ENCODE data around the gene SGTB. TPM values are rescaled to one million over a fixed set of nuclear protein-coding genes. Genes with fewer than 3 reads are reported as not detected.
"Not testable (repeated sequence)": the region's sequence is repeated elsewhere in the genome, so short reads cannot be mapped to it uniquely, and the experiment has no call there.

Gene SGTB
- total RNA-seq, 4 donors from 2014 or later: 3.8 to 6.3 (median 5.3) TPM

DNA sequence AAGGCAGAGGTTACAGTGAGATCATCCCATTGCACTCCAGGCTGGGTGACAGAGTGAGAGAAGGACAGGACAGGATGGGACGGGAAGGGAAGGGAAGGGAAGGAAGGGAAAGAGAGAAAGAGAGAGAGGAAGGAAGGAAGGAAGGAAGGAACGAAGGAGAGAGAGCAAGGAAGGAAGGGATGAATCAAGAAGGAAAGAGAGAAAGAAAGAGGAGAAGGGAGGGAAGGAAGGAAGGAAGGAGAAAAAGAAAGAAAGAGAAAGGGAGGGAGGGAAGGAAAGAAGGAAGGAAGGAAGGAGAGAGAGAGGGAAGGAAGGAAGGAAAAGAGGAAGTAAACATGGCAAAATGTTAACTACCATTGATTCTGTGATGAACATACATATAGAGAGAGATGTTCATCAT is 28.8 kb downstream of the SGTB start:
- Histone ChIP-seq H3K27ac (no peak overlapping the region), H3K4me3 (no peak overlapping the region), H3K36me3 (peaks cover 15% of the 10 kb centered on the region), H3K4me1 (no peaks in the 10 kb centered on the region), H3K9me3 (no peaks in the 10 kb centered on the region), H3K27me3 (no peaks in the 10 kb centered on the region)
- TF ChIP-seq EP300 (IDR thresholded peaks at IDR 0.05) (no peak), POLR2AphosphoS5 (IDR thresholded peaks at IDR 0.05) (no peak), POLR2A (IDR thresholded peaks at IDR 0.05) (no peak)
- TF ChIP-seq, protein P1, sequence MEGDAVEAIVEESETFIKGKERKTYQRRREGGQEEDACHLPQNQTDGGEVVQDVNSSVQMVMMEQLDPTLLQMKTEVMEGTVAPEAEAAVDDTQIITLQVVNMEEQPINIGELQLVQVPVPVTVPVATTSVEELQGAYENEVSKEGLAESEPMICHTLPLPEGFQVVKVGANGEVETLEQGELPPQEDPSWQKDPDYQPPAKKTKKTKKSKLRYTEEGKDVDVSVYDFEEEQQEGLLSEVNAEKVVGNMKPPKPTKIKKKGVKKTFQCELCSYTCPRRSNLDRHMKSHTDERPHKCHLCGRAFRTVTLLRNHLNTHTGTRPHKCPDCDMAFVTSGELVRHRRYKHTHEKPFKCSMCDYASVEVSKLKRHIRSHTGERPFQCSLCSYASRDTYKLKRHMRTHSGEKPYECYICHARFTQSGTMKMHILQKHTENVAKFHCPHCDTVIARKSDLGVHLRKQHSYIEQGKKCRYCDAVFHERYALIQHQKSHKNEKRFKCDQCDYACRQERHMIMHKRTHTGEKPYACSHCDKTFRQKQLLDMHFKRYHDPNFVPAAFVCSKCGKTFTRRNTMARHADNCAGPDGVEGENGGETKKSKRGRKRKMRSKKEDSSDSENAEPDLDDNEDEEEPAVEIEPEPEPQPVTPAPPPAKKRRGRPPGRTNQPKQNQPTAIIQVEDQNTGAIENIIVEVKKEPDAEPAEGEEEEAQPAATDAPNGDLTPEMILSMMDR (IDR thresholded peaks at IDR 0.05): no peak
- 94% methylated on average over 2 of the region's 2 CpGs for WGBS
- no peak for DNase-seq (ENCODE audit: low spot score in 2 of 2)

DNA sequence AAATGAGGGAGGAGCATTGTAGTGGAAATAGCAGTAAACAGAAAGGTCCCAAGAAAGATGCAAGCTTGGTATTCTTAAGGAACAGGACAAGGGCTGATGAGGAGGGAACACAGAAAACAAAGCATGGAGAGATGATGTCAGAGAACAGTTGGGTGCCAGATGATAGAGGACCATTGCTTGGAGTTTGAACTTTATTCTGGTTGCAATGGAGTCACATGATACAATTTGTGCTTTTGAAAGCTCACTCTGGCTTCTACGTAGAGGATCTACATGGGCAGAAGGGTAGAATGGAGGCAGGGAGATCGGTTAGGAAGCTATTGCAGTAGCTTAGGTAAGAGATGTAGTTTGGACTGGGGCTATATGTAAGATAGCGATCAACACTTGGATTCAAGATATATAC is 39.8 kb downstream of the SGTB start:
- Histone ChIP-seq H3K36me3 (peaks cover 34% of the 10 kb centered on the region), H3K4me1 (no peaks in the 10 kb centered on the region), H3K27ac (no peak overlapping the region), H3K9me3 (no peaks in the 10 kb centered on the region), H3K27me3 (no peaks in the 10 kb centered on the region), H3K4me3 (no peak overlapping the region)
- TF ChIP-seq, protein P1 (IDR thresholded peaks at IDR 0.05): no peak
- TF ChIP-seq EP300 (IDR thresholded peaks at IDR 0.05) (no peak), POLR2AphosphoS5 (IDR thresholded peaks at IDR 0.05) (no peak), POLR2A (IDR thresholded peaks at IDR 0.05) (no peak)
- 91% methylated on average over 3 of the region's 3 CpGs for WGBS
- DNase-seq (ENCODE audit: low spot score in 2 of 2): no peak

DNA sequence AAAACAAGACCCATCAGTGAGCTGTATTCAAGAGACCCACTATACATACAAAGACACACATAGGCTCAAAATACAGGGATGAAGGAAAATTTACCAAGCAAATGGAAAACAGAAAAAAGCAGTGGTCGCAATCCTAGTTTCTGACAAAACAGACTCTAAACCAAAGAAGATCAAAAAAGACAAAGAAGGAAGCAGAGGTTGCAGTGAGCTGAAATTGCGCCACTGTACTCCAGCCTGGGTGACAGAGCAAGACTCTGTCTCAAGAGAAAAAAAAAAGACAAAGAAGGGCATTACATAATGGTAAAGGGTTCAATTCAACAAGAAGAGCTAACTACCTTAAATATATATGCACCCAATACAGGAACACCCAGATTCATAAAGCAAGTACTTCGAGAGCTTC is 45.9 kb downstream of the SGTB start:
- not testable (repeated sequence) for DNase-seq (ENCODE audit: low spot score in 2 of 2); H3K4me1 ChIP-seq; H3K27ac ChIP-seq; H3K4me3 ChIP-seq; H3K9me3 ChIP-seq; H3K27me3 ChIP-seq
- WGBS: 88% methylated on average over 3 of the region's 3 CpGs
- peaks cover 34% of the 10 kb centered on the region for H3K36me3 ChIP-seq

DNA sequence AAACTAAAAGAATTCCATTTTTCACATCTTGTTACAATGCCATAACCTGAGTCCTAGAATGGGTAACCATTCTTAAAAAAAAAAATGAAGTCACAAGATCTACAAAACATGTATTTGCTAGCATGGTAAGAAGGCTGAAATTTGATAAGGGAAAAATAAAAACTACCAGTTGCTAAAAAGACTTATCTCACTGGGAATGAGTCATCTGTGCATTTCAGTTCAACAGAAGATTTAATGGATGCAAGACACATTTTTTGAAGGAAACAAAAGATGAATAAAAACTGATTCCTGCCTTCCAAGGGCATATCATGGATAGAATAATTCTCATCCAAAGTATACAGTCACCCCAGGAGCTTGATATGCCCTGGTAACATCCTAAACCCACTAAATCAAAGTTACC is 47.2 kb downstream of the SGTB start:
- Histone ChIP-seq H3K9me3 (no peaks in the 10 kb centered on the region), H3K4me1 (no peaks in the 10 kb centered on the region), H3K4me3 (no peak overlapping the region), H3K36me3 (peaks cover 39% of the 10 kb centered on the region), H3K27ac (no peak overlapping the region), H3K27me3 (no peaks in the 10 kb centered on the region)
- DNase-seq (ENCODE audit: low spot score in 2 of 2): no peak
- TF ChIP-seq EP300 (IDR thresholded peaks at IDR 0.05) (no peak), POLR2A (IDR thresholded peaks at IDR 0.05) (no peak), POLR2AphosphoS5 (IDR thresholded peaks at IDR 0.05) (no peak)
- TF ChIP-seq, protein P1 (IDR thresholded peaks at IDR 0.05): no peak

DNA sequence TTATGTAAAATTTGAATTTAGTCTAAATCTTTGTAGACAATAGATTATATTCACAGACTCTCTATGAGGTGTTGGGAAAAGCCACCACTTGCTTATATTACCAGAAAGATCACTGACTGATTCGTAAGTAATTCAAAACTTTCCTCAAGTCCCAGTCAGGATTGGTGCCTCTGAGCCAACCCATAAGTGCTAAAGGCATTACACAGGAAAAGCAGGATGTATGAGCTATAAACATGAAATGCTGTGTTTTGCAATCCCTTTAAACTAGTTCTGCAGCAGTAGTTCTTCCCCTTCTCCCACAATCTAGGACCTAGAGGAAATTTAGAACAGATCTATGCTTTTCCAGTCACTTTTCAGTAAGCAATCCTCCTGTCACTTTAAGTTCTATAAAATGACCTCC is 49.1 kb downstream of the SGTB start:
- Histone ChIP-seq H3K27ac (no peak overlapping the region), H3K9me3 (no peaks in the 10 kb centered on the region), H3K4me1 (no peaks in the 10 kb centered on the region), H3K36me3 (peaks cover 27% of the 10 kb centered on the region), H3K4me3 (no peak overlapping the region), H3K27me3 (no peaks in the 10 kb centered on the region)
- 92% methylated on average over 1 of the region's 1 CpG for WGBS
- TF ChIP-seq POLR2AphosphoS5 (IDR thresholded peaks at IDR 0.05): no peak
- TF ChIP-seq POLR2A (IDR thresholded peaks at IDR 0.05): no peak
- no peak for TF ChIP-seq EP300 (IDR thresholded peaks at IDR 0.05)
- TF ChIP-seq, protein P1 (IDR thresholded peaks at IDR 0.05): no peak
- DNase-seq (ENCODE audit: low spot score in 2 of 2): no peak

DNA sequence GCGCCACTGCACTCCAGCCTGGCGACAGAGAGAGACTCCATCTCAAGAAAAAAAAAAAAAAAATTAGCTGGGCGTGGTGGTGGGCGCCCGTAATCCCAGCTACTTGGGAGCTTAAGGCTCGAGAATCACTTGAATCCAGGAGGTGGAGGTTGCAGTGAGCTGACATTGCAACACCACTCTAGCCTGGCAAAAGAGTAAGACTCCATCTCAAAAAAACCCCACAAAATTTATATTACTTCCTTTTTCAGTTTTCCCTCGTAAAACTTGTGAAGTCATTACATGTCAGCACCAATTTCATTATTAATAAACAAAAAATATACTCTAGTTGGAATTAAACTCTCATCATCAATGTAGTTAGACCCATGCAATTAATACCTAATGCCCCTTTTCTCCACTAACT is 53.2 kb downstream of the SGTB start:
- WGBS: 85% methylated on average over 7 of the region's 7 CpGs

More for the DNA sequence above, 53.2 kb downstream of the SGTB start:
- H3K9me3 ChIP-seq: no peaks in the 10 kb centered on the region
- no peak for DNase-seq (ENCODE audit: low spot score in 2 of 2)
- no peak overlapping the region for H3K27ac ChIP-seq
- H3K4me1 ChIP-seq: no peaks in the 10 kb centered on the region
- H3K27me3 ChIP-seq: no peaks in the 10 kb centered on the region
- H3K4me3 ChIP-seq: no peak overlapping the region
- H3K36me3 ChIP-seq: peaks cover 44% of the 10 kb centered on the region
- TF ChIP-seq POLR2A (IDR thresholded peaks at IDR 0.05): no peak
- TF ChIP-seq, protein P1 (IDR thresholded peaks at IDR 0.05): no peak
- no peak for TF ChIP-seq EP300 (IDR thresholded peaks at IDR 0.05)
- no peak for TF ChIP-seq POLR2AphosphoS5 (IDR thresholded peaks at IDR 0.05)

Measured in suprapubic skin (tissue), 4 donors.